HepG2 (cell line): ENCODE measurements around the gene CISD3. TPM values are rescaled to one million over a fixed set of nuclear protein-coding genes. Genes with fewer than 3 reads are reported as not detected.

Experiments
- ATAD3A ChIP-seq: sonication (generic); formaldehyde crosslinking; IDR thresholded peaks from 2 replicates; pipeline ENCODE4 v1.4.0; 2020; ENCODE audit warnings: missing genetic modification reagents
- GPN1 ChIP-seq: sonication (generic); formaldehyde crosslinking; IDR thresholded peaks from 2 replicates; pipeline ENCODE4 v1.5.1; 2020; ENCODE audit warnings: missing genetic modification reagents, borderline replicate concordance
- HOXA7 ChIP-seq: sonication (generic); formaldehyde crosslinking; IDR thresholded peaks from 2 replicates; pipeline ENCODE4 v1.8.1; 2022; ENCODE audit warnings: mild to moderate bottlenecking, missing genetic modification reagents, moderate library complexity
- KDM1A ChIP-seq: IDR thresholded peaks from 2 replicates; pipeline ENCODE4 v1.6.1; 2016; ENCODE audit warnings: missing compliant biosample characterization
- KDM5B ChIP-seq: sonication (generic); formaldehyde crosslinking; IDR thresholded peaks from 2 replicates; pipeline ENCODE4 v1.4.0; 2020; ENCODE audit warnings: missing genetic modification reagents, mild to moderate bottlenecking, borderline replicate concordance
- RFXAP ChIP-seq: sonication (generic); formaldehyde crosslinking; IDR thresholded peaks from 2 replicates; pipeline ENCODE4 v1.4.0; 2020; ENCODE audit warnings: missing genetic modification reagents, borderline replicate concordance
- SAFB2 ChIP-seq: sonication (generic); formaldehyde crosslinking; IDR thresholded peaks from 2 replicates; pipeline ENCODE4 v1.5.1; 2020; ENCODE audit warnings: missing genetic modification reagents, low read depth, mild to moderate bottlenecking, borderline replicate concordance
- TARDBP ChIP-seq: sonication (generic); formaldehyde crosslinking; IDR thresholded peaks from 2 replicates; pipeline ENCODE4 v1.8.0; 2022; ENCODE audit warnings: mild to moderate bottlenecking, missing genetic modification reagents
- U2AF1 ChIP-seq: fragments of 200-400 bp; formaldehyde crosslinking; optimal IDR thresholded peaks from 2 replicates; pipeline ENCODE3; 2017; ENCODE audit warnings: mild to moderate bottlenecking, low read depth, low read length
- U2AF2 ChIP-seq: fragments of 200-400 bp; formaldehyde crosslinking; IDR thresholded peaks from 2 replicates; pipeline ENCODE4 v1.6.1; 2017; ENCODE audit warnings: low read depth, mild to moderate bottlenecking, low read length
- ZFP90 ChIP-seq: sonication (generic); formaldehyde crosslinking; IDR thresholded peaks from 2 replicates; pipeline ENCODE4 v1.8.0; 2022; ENCODE audit warnings: missing genetic modification reagents, mild to moderate bottlenecking, inconsistent platforms, borderline replicate concordance
- ZGPAT ChIP-seq: IDR thresholded peaks from 2 replicates; pipeline ENCODE4 v1.6.1; 2016; ENCODE audit warnings: mild to moderate bottlenecking
- ZIK1 ChIP-seq: sonication (generic); formaldehyde crosslinking; IDR thresholded peaks from 2 replicates; pipeline ENCODE4 v1.5.0; 2020; ENCODE audit warnings: mild to moderate bottlenecking, low read depth, missing genetic modification reagents, borderline replicate concordance
- ZNF10 ChIP-seq: sonication (generic); formaldehyde crosslinking; IDR thresholded peaks from 2 replicates; pipeline ENCODE4 v1.4.0; 2020; ENCODE audit warnings: mild to moderate bottlenecking, low read depth, missing genetic modification reagents, borderline replicate concordance
- ZNF264 ChIP-seq: sonication (generic); formaldehyde crosslinking; IDR thresholded peaks from 2 replicates; pipeline ENCODE4 v1.4.0; 2020; ENCODE audit warnings: missing genetic modification reagents
- ZNF329 ChIP-seq: sonication (generic); formaldehyde crosslinking; IDR thresholded peaks from 2 replicates; pipeline ENCODE4 v1.9.0; 2021; ENCODE audit warnings: low read depth, mild to moderate bottlenecking, missing genetic modification reagents
- ZNF446 ChIP-seq: sonication (generic); formaldehyde crosslinking; IDR thresholded peaks from 2 replicates; pipeline ENCODE4 v1.5.0; 2020; ENCODE audit warnings: mild to moderate bottlenecking, missing genetic modification reagents
- ZNF879 ChIP-seq: sonication (generic); formaldehyde crosslinking; IDR thresholded peaks from 2 replicates; pipeline ENCODE4 v1.8.1; 2023; ENCODE audit warnings: missing genetic modification reagents
- polyA plus RNA-seq, 8 experiments: library from polyadenylated mRNA; depleted of rRNA in 3 of 8; stranded (reverse) in 7 of 8; unstranded in 1 of 8; fragments of >200 nt; fragmentation: Illumina TruSeq in 4 of 8; extraction: Trizol in 4 of 8; gene quantifications; 2 replicates each; pipeline versions ENCODE4 v1.2.1 to v1.2.3, GENCODE V29; 2011 to 2016; ENCODE audit warnings: low read depth in 4 of 8, missing spikeins in 1 of 8, mixed read lengths in 1 of 8; ENCODE audit not compliant: insufficient read depth in 1 of 8
- total RNA-seq, 5 experiments: library from RNA; depleted of rRNA; stranded (reverse); fragments of >200 nt; fragmentation: Illumina TruSeq; extraction: Trizol; gene quantifications; 2 replicates each; pipeline ENCODE4 v1.2.3, GENCODE V29; 2016; ENCODE audit warnings: low read depth in 1 of 5
- TF ChIP-seq, protein P1 (sequence below), 2 experiments: sonication (generic) in 1 of 2; formaldehyde crosslinking in 1 of 2; IDR thresholded peaks; 2 replicates each; pipeline versions ENCODE4 v1.6.1 to v1.9.0; 2014 to 2022; ENCODE audit warnings: antibody characterized with exemption in 1 of 2, borderline replicate concordance in 1 of 2, inconsistent platforms in 1 of 2, low read depth in 1 of 2, missing genetic modification reagents in 1 of 2
- TF ChIP-seq, protein P2 (sequence below): sonication (generic); formaldehyde crosslinking; conservative IDR thresholded peaks from 2 replicates; pipeline ENCODE4 v1.4.0; 2020; ENCODE audit warnings: mild to moderate bottlenecking, missing genetic modification reagents, moderate library complexity

CISD3 gene
- total and polyA plus RNA-seq, 2 of the 13 experiments (the other 11 are each of a cell fraction or from before 2014, with no cell fraction given) = 30.0 to 34.1 TPM

- TF ChIP-seq ATAD3A (CRISPR knock-in tag) (no peak), RFXAP (CRISPR knock-in tag) (peak; percentile 0; the same call in 1 of the 2 replicates), ZNF10 (CRISPR knock-in tag) (no peak), KDM5B (CRISPR knock-in tag) (0 out of 2 replicates have a peak, but pooled peaks have one; percentile 17), ZIK1 (CRISPR knock-in tag) (no peak), HOXA7 (CRISPR knock-in tag) (0 out of 2 replicates have a peak, but pooled peaks have one; percentile 10), ZGPAT (no peak), U2AF2 (no peak), ZNF264 (0 out of 2 replicates have a peak, but pooled peaks have one; percentile 6), KDM1A (CRISPR knock-in tag) (no peak), U2AF1 (no peak), ZFP90 (peak; percentile 10; the same call in 1 of the 2 replicates), ZNF446 (CRISPR knock-in tag) (peak; percentile 19; the same call in 1 of the 2 replicates), TARDBP (CRISPR knock-in tag) (no peak), GPN1 (no peak), ZNF879 (CRISPR knock-in tag) (no peak), ZNF329 (CRISPR knock-in tag) (no peak), SAFB2 (CRISPR knock-in tag) (0 out of 2 replicates have a peak, but pooled peaks have one; percentile 76)
- TF ChIP-seq, protein P1, sequence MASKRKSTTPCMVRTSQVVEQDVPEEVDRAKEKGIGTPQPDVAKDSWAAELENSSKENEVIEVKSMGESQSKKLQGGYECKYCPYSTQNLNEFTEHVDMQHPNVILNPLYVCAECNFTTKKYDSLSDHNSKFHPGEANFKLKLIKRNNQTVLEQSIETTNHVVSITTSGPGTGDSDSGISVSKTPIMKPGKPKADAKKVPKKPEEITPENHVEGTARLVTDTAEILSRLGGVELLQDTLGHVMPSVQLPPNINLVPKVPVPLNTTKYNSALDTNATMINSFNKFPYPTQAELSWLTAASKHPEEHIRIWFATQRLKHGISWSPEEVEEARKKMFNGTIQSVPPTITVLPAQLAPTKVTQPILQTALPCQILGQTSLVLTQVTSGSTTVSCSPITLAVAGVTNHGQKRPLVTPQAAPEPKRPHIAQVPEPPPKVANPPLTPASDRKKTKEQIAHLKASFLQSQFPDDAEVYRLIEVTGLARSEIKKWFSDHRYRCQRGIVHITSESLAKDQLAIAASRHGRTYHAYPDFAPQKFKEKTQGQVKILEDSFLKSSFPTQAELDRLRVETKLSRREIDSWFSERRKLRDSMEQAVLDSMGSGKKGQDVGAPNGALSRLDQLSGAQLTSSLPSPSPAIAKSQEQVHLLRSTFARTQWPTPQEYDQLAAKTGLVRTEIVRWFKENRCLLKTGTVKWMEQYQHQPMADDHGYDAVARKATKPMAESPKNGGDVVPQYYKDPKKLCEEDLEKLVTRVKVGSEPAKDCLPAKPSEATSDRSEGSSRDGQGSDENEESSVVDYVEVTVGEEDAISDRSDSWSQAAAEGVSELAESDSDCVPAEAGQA (IDR thresholded peaks at IDR 0.05; ENCODE audit: low read depth) = 0 out of 2 replicates have a peak, but pooled peaks have one; percentile 1
- TF ChIP-seq, protein P1 (CRISPR knock-in tag; IDR thresholded peaks at IDR 0.05; ENCODE audit: borderline replicate concordance) = no peak
- TF ChIP-seq, protein P2, sequence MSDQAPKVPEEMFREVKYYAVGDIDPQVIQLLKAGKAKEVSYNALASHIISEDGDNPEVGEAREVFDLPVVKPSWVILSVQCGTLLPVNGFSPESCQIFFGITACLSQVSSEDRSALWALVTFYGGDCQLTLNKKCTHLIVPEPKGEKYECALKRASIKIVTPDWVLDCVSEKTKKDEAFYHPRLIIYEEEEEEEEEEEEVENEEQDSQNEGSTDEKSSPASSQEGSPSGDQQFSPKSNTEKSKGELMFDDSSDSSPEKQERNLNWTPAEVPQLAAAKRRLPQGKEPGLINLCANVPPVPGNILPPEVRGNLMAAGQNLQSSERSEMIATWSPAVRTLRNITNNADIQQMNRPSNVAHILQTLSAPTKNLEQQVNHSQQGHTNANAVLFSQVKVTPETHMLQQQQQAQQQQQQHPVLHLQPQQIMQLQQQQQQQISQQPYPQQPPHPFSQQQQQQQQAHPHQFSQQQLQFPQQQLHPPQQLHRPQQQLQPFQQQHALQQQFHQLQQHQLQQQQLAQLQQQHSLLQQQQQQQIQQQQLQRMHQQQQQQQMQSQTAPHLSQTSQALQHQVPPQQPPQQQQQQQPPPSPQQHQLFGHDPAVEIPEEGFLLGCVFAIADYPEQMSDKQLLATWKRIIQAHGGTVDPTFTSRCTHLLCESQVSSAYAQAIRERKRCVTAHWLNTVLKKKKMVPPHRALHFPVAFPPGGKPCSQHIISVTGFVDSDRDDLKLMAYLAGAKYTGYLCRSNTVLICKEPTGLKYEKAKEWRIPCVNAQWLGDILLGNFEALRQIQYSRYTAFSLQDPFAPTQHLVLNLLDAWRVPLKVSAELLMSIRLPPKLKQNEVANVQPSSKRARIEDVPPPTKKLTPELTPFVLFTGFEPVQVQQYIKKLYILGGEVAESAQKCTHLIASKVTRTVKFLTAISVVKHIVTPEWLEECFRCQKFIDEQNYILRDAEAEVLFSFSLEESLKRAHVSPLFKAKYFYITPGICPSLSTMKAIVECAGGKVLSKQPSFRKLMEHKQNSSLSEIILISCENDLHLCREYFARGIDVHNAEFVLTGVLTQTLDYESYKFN (CRISPR knock-in tag) = 0 out of 2 replicates have a peak, but pooled peaks have one; percentile 8
Observed at GRCh38 chr17:38750044-38750311, 19.8 kb downstream of the CISD3 start (continued).
